ENCODE data around the gene SLC17A6. TPM values are rescaled to one million over a fixed set of nuclear protein-coding genes. Genes with fewer than 3 reads are reported as not detected.

The SLC17A6 gene
- total and polyA plus RNA-seq, 4 donors: not detected

- Histone ChIP-seq H3K4me3 (ENCODE audit: low read depth in 1 of 3, low read length in 3 of 3) (no peak overlapping the region), H3K36me3 (ENCODE audit: control insufficient read depth in 4 of 4, insufficient read depth in 3 of 4, low read depth in 1 of 4, low read length in 3 of 4) (no peaks in the 10 kb centered on the region), H3K9ac (ENCODE audit: low read depth in 1 of 2, low read length in 2 of 2) (no peak overlapping the region), H3K9me3 (ENCODE audit: control insufficient read depth in 4 of 4, low read length in 3 of 4) (no peaks in the 10 kb centered on the region), H3K27me3 (ENCODE audit: control insufficient read depth in 4 of 4, insufficient read depth in 4 of 4, low read length in 3 of 4) (no peaks in the 10 kb centered on the region), H3K27ac (ENCODE audit: low read depth in 1 of 2, low read length in 2 of 2) (no peak overlapping the region), H3K4me1 (ENCODE audit: control insufficient read depth in 4 of 4, insufficient read depth in 4 of 4, low read length in 3 of 4) (no peaks in the 10 kb centered on the region)
- TF ChIP-seq HNF4G (IDR thresholded peaks at IDR 0.05) (no peak), HNF4A (conservative IDR thresholded peaks at IDR 0.05) (no peak), GABPA (IDR thresholded peaks at IDR 0.05 in 1 of 2, conservative IDR thresholded peaks at IDR 0.05 in 1 of 2) (no peak), RXRA (IDR thresholded peaks at IDR 0.05) (no peak), EGR1 (IDR thresholded peaks at IDR 0.05; ENCODE audit: low read depth in 2 of 2) (no peak)
- TF ChIP-seq, protein P1, sequence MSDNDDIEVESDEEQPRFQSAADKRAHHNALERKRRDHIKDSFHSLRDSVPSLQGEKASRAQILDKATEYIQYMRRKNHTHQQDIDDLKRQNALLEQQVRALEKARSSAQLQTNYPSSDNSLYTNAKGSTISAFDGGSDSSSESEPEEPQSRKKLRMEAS (IDR thresholded peaks at IDR 0.05): no peak
- TF ChIP-seq, protein P2, sequence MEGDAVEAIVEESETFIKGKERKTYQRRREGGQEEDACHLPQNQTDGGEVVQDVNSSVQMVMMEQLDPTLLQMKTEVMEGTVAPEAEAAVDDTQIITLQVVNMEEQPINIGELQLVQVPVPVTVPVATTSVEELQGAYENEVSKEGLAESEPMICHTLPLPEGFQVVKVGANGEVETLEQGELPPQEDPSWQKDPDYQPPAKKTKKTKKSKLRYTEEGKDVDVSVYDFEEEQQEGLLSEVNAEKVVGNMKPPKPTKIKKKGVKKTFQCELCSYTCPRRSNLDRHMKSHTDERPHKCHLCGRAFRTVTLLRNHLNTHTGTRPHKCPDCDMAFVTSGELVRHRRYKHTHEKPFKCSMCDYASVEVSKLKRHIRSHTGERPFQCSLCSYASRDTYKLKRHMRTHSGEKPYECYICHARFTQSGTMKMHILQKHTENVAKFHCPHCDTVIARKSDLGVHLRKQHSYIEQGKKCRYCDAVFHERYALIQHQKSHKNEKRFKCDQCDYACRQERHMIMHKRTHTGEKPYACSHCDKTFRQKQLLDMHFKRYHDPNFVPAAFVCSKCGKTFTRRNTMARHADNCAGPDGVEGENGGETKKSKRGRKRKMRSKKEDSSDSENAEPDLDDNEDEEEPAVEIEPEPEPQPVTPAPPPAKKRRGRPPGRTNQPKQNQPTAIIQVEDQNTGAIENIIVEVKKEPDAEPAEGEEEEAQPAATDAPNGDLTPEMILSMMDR (IDR thresholded peaks at IDR 0.05; ENCODE audit: low read depth, low read length, missing input control): no peak
- TF ChIP-seq, protein P3, sequence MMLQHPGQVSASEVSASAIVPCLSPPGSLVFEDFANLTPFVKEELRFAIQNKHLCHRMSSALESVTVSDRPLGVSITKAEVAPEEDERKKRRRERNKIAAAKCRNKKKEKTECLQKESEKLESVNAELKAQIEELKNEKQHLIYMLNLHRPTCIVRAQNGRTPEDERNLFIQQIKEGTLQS (IDR thresholded peaks at IDR 0.05): no peak
- 59% methylated on average over 3 of the region's 3 CpGs for WGBS
- no peak for DNase-seq (ENCODE audit: low spot score)
Observed at GRCh38 chr11:22405377-22405776, 67.2 kb downstream of the SLC17A6 start.

- no peak overlapping the region for H3K27ac ChIP-seq (ENCODE audit: low read depth in 1 of 2, low read length in 2 of 2)
- no peak for DNase-seq (ENCODE audit: low spot score)
- no peaks in the 10 kb centered on the region for H3K36me3 ChIP-seq (ENCODE audit: control insufficient read depth in 4 of 4, insufficient read depth in 3 of 4, low read depth in 1 of 4, low read length in 3 of 4)
- TF ChIP-seq GABPA (IDR thresholded peaks at IDR 0.05 in 1 of 2, conservative IDR thresholded peaks at IDR 0.05 in 1 of 2) (no peak), FOXA1 (IDR thresholded peaks at IDR 0.05) (no peak), SP1 (IDR thresholded peaks at IDR 0.05) (no peak), ZBTB33 (IDR thresholded peaks at IDR 0.05) (no peak), FOXA2 (IDR thresholded peaks at IDR 0.05) (no peak), NR2F2 (IDR thresholded peaks at IDR 0.05) (no peak), TAF1 (conservative IDR thresholded peaks at IDR 0.05) (no peak), REST (IDR thresholded peaks at IDR 0.05) (no peak), HNF4A (conservative IDR thresholded peaks at IDR 0.05) (no peak), YY1 (IDR thresholded peaks at IDR 0.05) (no peak), EGR1 (IDR thresholded peaks at IDR 0.05; ENCODE audit: low read depth in 2 of 2) (no peak)
- TF ChIP-seq, protein P2 (IDR thresholded peaks at IDR 0.05; ENCODE audit: low read depth, low read length, missing input control): no peak
- TF ChIP-seq, protein P3 (IDR thresholded peaks at IDR 0.05): no peak
- TF ChIP-seq, protein P1 (IDR thresholded peaks at IDR 0.05): no peak
- no peaks in the 10 kb centered on the region for H3K4me1 ChIP-seq (ENCODE audit: control insufficient read depth in 4 of 4, insufficient read depth in 4 of 4, low read length in 3 of 4)
- no peak overlapping the region for H3K9ac ChIP-seq (ENCODE audit: low read depth in 1 of 2, low read length in 2 of 2)
- 94% methylated on average over 1 of the region's 1 CpG for WGBS
- H3K9me3 ChIP-seq (ENCODE audit: control insufficient read depth in 4 of 4, low read length in 3 of 4): no peaks in the 10 kb centered on the region
- H3K4me3 ChIP-seq (ENCODE audit: low read depth in 1 of 3, low read length in 3 of 3): no peak overlapping the region
- H3K27me3 ChIP-seq (ENCODE audit: control insufficient read depth in 4 of 4, insufficient read depth in 4 of 4, low read length in 3 of 4): no peaks in the 10 kb centered on the region
Observed at GRCh38 chr11:22407267-22407666, 69.1 kb downstream of the SLC17A6 start.

Data from liver (tissue), 9 donors.